ENCODE measurements around the gene ILF3. TPM values are rescaled to one million over a fixed set of nuclear protein-coding genes. Genes with fewer than 3 reads are reported as not detected.
A peak's percentile ranks its signal among the peaks of the same experiment; 100 is the strongest.

Gene ILF3
- total RNA-seq, 2 experiments from 2014 or later: 433 to 570 TPM

DNA sequence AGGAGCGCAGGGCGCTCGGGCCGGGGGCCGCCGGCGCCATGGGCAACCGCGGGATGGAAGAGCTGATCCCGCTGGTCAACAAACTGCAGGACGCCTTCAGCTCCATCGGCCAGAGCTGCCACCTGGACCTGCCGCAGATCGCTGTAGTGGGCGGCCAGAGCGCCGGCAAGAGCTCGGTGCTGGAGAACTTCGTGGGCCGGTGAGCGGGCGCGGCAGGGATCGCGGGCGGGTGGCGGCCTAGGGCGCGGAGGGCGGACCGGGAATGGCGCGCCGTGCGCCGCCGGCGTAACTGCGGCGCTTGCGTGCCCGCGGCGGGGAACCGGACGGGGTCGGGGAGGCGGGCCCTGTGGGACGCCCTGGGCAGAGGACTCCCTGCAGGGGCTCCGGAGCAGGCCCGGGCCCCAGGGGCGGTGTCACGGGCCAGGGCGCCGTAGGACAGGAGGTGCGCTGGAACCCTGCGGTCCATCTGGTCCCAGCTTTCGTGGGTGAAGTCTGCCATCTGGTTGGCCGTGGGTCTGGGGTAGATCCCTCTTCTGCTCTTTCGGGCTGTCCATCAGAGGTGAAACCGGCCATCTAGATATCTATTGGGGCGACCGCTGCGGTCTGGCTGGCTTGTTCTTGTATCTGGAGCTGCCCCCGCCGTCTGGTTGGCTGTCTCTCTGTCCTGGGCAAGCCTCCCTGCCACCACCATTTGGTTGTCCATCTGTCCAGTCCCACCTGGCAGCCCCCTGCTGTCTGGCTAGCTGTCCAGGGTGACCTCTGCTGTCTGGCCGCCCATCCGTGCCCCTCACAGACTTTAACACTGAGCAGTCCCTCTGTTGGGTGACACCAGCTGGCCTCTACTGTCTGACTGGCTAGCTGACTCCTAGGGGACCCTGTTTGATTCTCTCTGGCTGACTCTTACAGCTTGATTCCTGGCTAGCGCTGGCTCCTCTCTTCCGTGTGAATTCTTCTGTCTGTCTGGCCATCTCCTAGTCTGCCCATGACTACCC is 64.4 kb downstream of the ILF3 start:
- peak overlapping the region; percentile 97 for H3K4me3 Mint-ChIP-seq
- H3K4me1 Mint-ChIP-seq: peaks cover 47% of the 10 kb centered on the region
- peaks cover 8% of the 10 kb centered on the region for H3K36me3 Mint-ChIP-seq (ENCODE audit: low read depth)
- no peaks in the 10 kb centered on the region for H3K27me3 Mint-ChIP-seq
- no peak for ATAC-seq
- H3K27ac Mint-ChIP-seq: peak overlapping the region; percentile 89
- ChIA-PET CTCF (interaction anchor here (0.5 to 4.2 kb wide), 39 partner anchors 12 to 201 kb away, joined by 3 to 48 read pairs (median 5); partner anchors contain the start of genes QTRT1 and TMED1), POLR2A (interaction anchor here (0.7 to 3.4 kb wide), 8 partner anchors 12 to 146 kb away, joined by 3 to 21 read pairs (median 4); partner anchors contain the start of genes C19orf38, QTRT1 and TMED1)
- DNase-seq: peak; percentile 69
- intact Hi-C loops (cut with DNase I, micrococcal nuclease): loop anchor here (1.0 to 5.0 kb wide), 5 partner anchors 13 to 374 kb away; no protein-coding TSS in a partner anchor
- H3K9me3 Mint-ChIP-seq (ENCODE audit: low read depth): no peaks in the 10 kb centered on the region

DNA sequence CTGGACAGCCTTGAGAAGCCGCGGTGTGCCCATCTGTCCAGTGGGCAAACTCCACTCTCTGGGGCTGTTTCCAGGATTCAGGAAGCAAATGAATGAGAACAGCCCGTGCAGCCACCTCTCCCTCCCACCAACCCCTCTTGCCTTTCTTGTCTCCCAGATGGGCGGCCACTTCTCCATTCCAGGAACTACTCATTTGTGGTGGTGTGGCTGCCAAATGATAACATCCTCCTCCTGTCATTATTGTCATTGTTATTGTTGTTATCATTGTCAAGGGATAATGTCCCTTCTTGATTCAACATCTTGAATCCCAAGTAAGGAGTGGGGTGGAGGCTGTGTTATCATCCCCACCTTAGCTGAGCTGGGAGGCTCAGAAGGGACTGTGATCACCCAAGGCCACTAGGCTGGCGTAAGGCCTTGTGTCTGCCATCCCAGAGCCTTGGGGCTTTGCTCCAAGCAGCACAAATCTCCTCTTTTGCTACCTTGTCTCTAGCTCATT is 65.4 kb downstream of the ILF3 start:
- ChIA-PET CTCF (interaction anchor here (0.7 to 4.2 kb wide), 10 partner anchors 11 to 152 kb away, joined by 3 to 48 read pairs (median 4); partner anchors contain the start of genes QTRT1 and TMED1), POLR2A (interaction anchor here (0.6 to 0.7 kb wide), 3 partner anchors 9 to 32 kb away, joined by 3 read pairs; no protein-coding TSS in a partner anchor)
- Mint-ChIP-seq H3K27me3 (no peaks in the 10 kb centered on the region), H3K27ac (peak overlapping the region; percentile 69), H3K4me3 (peak overlapping the region; percentile 97), H3K36me3 (ENCODE audit: low read depth) (peaks cover 6% of the 10 kb centered on the region), H3K9me3 (ENCODE audit: low read depth) (no peaks in the 10 kb centered on the region), H3K4me1 (peaks cover 47% of the 10 kb centered on the region)
- DNase-seq (no peak), ATAC-seq (no peak)
- intact Hi-C loops (cut with DNase I, micrococcal nuclease): loop anchor here (1.0 to 5.0 kb wide), 3 partner anchors 98 to 373 kb away; no protein-coding TSS in a partner anchor

DNA sequence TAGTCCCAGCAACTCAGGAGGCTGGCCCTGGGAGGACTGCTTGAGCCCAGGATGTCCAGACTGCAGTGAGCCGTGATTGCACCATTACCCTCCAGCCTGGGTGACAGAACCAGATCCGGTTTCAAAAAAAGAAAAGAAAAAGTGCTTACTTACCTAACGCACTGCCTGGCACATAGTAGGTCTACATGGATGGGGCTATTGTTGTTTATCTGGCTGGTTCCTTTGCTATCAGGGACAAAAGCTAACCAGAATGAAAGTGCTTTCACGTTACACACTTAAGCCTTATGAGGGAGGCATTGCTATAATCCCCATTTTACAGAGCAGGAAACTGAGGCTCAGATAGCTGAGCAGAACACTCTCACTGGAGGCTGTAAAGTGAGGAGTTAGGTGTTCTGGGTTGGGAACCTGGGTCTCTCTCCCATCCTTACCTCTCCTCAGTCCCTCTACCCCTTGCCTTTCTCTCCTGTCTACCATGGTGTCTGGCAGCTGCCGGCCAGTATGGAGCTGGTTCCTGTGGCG is 66.5 kb downstream of the ILF3 start:
- H3K4me1 Mint-ChIP-seq: peaks cover 52% of the 10 kb centered on the region
- H3K27me3 Mint-ChIP-seq: no peaks in the 10 kb centered on the region
- no peak for DNase-seq
- no peak overlapping the region for H3K27ac Mint-ChIP-seq
- peaks cover 9% of the 10 kb centered on the region for H3K36me3 Mint-ChIP-seq (ENCODE audit: low read depth)
- intact Hi-C loops (cut with DNase I, micrococcal nuclease): no loop called here
- H3K4me3 Mint-ChIP-seq: no peak overlapping the region
- ATAC-seq: no peak
- no peaks in the 10 kb centered on the region for H3K9me3 Mint-ChIP-seq (ENCODE audit: low read depth)
- ChIA-PET POLR2A (no interaction called here), CTCF (interaction anchor here (0.6 to 2.0 kb wide), 7 partner anchors 10 to 215 kb away, joined by 3 to 9 read pairs (median 4); partner anchors contain the start of gene TMED1)

DNA sequence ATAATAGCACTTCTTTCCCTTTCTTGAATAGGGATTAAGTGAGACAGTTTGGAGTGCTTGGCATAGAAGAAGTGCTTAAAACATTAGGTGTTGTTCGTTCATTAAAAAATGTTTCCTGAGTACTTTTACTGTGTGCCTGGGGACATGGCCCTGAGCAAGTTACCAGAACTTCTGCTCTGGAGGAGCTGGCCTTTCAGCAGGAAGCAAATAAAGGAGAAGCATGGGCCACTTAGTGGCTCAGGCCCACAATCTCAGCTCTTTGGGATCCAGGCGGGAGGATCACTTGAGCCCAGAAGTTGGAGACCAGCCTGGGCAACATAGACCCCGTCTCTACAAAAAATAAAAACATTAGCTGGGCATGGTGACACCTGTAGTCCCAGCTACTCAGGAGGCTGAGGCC is 69.4 kb downstream of the ILF3 start:
- POLR2A ChIA-PET: no interaction called here
- Mint-ChIP-seq H3K36me3 (ENCODE audit: low read depth) (peaks cover 24% of the 10 kb centered on the region), H3K4me1 (peaks cover 64% of the 10 kb centered on the region), H3K4me3 (no peak overlapping the region), H3K9me3 (ENCODE audit: low read depth) (no peaks in the 10 kb centered on the region), H3K27me3 (no peaks in the 10 kb centered on the region), H3K27ac (no peak overlapping the region)
- DNase-seq (no peak), ATAC-seq (no peak)
- CTCF ChIA-PET: interaction anchor here (0.7 kb wide), 1 partner anchor 217 kb away, joined by 5 read pairs; no protein-coding TSS in a partner anchor
- intact Hi-C loops (cut with DNase I, micrococcal nuclease): no loop called here

DNA sequence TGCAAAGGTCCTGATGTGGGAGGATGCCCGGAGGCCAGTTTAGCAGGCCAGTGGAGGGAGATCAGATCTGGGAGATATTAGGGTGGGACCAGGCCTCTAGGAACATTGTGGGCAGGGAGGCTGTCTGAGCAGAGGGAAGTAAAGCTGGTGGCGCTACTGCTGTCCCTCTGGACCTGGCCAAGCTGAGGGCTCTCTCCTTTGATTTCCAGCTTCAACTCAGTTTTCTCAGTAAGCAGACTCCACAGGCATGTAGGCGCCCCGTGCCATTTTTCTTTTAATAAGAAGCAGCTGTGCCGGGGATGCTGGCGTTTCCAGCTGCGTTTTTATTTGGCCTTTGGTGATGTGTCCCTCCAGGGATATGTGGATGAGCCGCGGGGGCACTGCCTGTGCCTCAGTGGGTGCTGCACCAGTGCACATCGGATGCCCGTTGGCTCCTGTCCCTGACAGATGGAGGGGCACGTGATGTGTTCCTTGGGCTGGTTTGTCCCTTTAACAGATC is 70.5 kb downstream of the ILF3 start:
- ATAC-seq (no peak), DNase-seq (no peak)
- Mint-ChIP-seq H3K9me3 (ENCODE audit: low read depth) (no peaks in the 10 kb centered on the region), H3K27me3 (no peaks in the 10 kb centered on the region), H3K4me1 (peaks cover 63% of the 10 kb centered on the region), H3K27ac (no peak overlapping the region), H3K36me3 (ENCODE audit: low read depth) (peaks cover 24% of the 10 kb centered on the region), H3K4me3 (no peak overlapping the region)
- CTCF ChIA-PET: interaction anchor here (0.9 kb wide), 1 partner anchor 28 kb away, joined by 3 read pairs; no protein-coding TSS in a partner anchor
- intact Hi-C loops (cut with DNase I, micrococcal nuclease): no loop called here
- POLR2A ChIA-PET: no interaction called here

DNA sequence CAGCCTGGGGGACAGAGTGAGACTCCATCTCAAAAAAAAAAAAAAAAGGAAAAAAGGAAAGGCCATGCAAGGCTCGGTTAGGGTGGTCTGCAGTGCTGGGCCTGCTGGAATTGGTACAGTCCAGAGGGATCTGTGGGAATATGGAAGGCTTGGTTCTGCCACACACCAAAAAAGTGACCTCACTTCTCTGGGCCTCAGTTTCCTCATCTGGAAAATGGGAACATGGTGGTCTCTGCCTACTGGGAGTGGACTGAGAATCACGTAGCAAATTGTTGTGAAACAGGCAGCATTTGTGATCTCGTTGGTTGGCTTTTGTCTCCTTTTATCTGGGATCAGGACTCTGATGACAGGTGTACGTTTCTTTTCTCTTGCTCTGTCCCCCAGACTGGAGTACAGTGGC is 71.3 kb downstream of the ILF3 start:
- DNase-seq (no peak), ATAC-seq (no peak)
- Mint-ChIP-seq H3K4me3 (no peak overlapping the region), H3K9me3 (ENCODE audit: low read depth) (no peaks in the 10 kb centered on the region), H3K4me1 (peaks cover 64% of the 10 kb centered on the region), H3K36me3 (ENCODE audit: low read depth) (peaks cover 24% of the 10 kb centered on the region), H3K27ac (no peak overlapping the region), H3K27me3 (no peaks in the 10 kb centered on the region)
- CTCF ChIA-PET: interaction anchor here (0.9 kb wide), 1 partner anchor 27 kb away, joined by 3 read pairs; no protein-coding TSS in a partner anchor
- POLR2A ChIA-PET: no interaction called here
- intact Hi-C loops (cut with DNase I, micrococcal nuclease): no loop called here

DNA sequence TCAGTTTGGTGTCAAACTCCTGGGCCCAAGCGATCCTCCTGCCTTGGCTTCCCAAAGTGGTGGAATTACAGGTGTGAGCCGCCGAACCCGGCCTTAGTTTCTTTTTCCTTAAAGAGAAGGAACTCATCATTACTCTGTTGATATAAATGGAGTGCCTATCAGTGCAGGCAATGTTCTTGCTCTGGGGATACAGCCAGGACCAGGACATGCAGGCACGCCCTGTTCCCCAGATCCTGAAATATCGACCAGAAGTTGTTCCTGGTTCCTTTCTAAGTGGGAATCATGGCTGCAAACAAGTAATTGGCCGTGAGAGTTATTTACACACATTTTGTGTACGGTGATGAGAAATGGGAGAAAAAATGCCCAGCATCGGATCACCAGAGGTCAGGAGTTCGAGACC is 72.1 kb downstream of the ILF3 start:
- no peaks in the 10 kb centered on the region for H3K9me3 Mint-ChIP-seq (ENCODE audit: low read depth)
- DNase-seq (no peak), ATAC-seq (no peak)
- ChIA-PET POLR2A (no interaction called here), CTCF (interaction anchor here (1.9 to 2.2 kb wide), 2 partner anchors 25 to 138 kb away, joined by 6 to 7 read pairs; partner anchors contain the start of gene QTRT1)
- peaks cover 23% of the 10 kb centered on the region for H3K36me3 Mint-ChIP-seq (ENCODE audit: low read depth)
- H3K27me3 Mint-ChIP-seq: no peaks in the 10 kb centered on the region
- no peak overlapping the region for H3K4me3 Mint-ChIP-seq
- intact Hi-C loops (cut with DNase I, micrococcal nuclease): no loop called here
- peak overlapping the region; percentile 37 for H3K27ac Mint-ChIP-seq
- H3K4me1 Mint-ChIP-seq: peaks cover 63% of the 10 kb centered on the region

DNA sequence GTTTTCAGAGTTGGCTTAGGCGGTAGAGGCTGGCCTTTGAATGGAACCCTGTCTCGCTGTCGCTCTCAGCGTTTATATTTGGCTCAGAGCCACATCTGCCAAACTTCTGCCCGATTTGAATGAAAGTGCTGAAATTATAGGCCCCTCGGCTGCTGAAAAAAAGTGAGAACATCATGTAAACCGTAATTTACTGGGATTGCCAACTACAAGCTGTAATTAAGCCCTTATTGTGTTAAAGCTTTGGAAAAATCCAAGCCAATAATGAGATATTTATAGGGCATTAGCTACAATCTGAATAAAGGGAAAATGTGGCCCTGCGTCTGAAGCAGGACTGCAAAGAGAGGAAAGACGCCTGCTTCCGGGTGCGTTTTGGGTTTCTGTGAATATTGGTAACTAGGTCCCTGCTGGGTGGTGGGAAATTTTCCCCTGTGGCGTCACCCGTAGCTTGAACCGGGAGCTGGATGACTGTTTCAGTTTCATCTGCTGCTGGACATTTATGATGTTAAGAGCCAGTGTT is 73.6 kb downstream of the ILF3 start:
- H3K9me3 Mint-ChIP-seq (ENCODE audit: low read depth): no peaks in the 10 kb centered on the region
- ATAC-seq: no peak

DNA sequence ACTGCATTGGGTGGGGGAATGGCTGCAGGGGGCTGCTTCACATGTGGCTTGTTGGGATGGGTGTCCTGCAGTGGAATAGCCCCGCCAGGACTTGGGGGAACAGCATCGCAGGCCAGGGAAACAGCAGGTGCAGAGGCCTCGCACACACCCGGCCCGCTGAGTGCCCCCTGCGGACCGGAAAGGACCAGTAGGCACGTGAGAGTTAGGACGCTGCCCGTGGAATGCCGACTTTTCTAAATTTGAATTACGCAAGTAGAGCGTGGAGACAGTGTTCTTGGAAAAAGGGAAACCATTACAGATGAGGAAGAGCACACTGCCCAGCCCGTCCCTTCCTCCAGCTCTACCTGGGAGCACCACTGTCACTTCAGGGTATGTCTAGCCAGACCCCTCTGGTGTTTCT is 75.3 kb downstream of the ILF3 start:
- Mint-ChIP-seq H3K27me3 (no peaks in the 10 kb centered on the region), H3K9me3 (ENCODE audit: low read depth) (no peaks in the 10 kb centered on the region), H3K27ac (no peak overlapping the region), H3K4me1 (peaks cover 55% of the 10 kb centered on the region), H3K4me3 (no peak overlapping the region), H3K36me3 (ENCODE audit: low read depth) (peaks cover 19% of the 10 kb centered on the region)
- DNase-seq: no peak
- CTCF ChIA-PET: no interaction called here
- ATAC-seq: no peak
- intact Hi-C loops (cut with DNase I, micrococcal nuclease): no loop called here
- POLR2A ChIA-PET: no interaction called here

More for the DNA sequence above, 73.6 kb downstream of the ILF3 start:
- intact Hi-C loops (cut with DNase I, micrococcal nuclease): no loop called here
- CTCF ChIA-PET: interaction anchor here (0.9 to 2.2 kb wide), 3 partner anchors 26 to 208 kb away, joined by 3 to 7 read pairs (median 6); partner anchors contain the start of gene QTRT1
- no peak for DNase-seq
- H3K27me3 Mint-ChIP-seq: no peaks in the 10 kb centered on the region
- no peak overlapping the region for H3K4me3 Mint-ChIP-seq
- H3K27ac Mint-ChIP-seq: peak overlapping the region; percentile 37
- H3K36me3 Mint-ChIP-seq (ENCODE audit: low read depth): peaks cover 23% of the 10 kb centered on the region
- POLR2A ChIA-PET: interaction anchor here (0.5 kb wide), 1 partner anchor 16 kb away, joined by 4 read pairs; no protein-coding TSS in a partner anchor
- H3K4me1 Mint-ChIP-seq: peaks cover 59% of the 10 kb centered on the region

DNA sequence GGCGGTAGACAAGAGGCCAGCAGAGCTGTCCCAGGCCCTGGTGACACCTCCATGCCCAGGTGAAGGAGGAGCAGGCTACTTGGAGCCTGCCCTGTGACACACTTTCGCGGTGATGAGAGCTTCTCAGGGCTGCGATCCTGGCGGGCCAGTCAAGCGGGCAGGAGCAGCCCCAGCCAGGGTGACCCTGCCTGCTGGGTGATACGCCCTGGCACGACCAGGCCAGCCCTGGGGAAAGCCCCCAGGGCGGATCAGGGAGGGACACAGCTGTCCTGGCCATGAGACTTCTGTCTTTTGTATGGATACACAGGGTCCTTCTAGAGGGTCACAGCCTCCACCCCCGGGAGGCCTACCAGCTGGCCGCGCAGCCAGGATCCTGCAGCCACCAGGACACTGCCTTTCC is 76.8 kb downstream of the ILF3 start:
- Mint-ChIP-seq H3K27ac (peak overlapping the region; percentile 87), H3K36me3 (ENCODE audit: low read depth) (peaks cover 15% of the 10 kb centered on the region), H3K4me1 (peaks cover 53% of the 10 kb centered on the region), H3K4me3 (no peak overlapping the region), H3K9me3 (ENCODE audit: low read depth) (no peaks in the 10 kb centered on the region), H3K27me3 (no peaks in the 10 kb centered on the region)
- no peak for ATAC-seq
- no peak for DNase-seq
- ChIA-PET CTCF (interaction anchor here (0.8 to 1.1 kb wide), 4 partner anchors 10 to 28 kb away, joined by 3 read pairs; no protein-coding TSS in a partner anchor), POLR2A (interaction anchor here (0.6 to 1.2 kb wide), 5 partner anchors 13 to 494 kb away, joined by 3 to 5 read pairs (median 4); partner anchors contain the start of genes DNM2 and TMED1)
- intact Hi-C loops (cut with DNase I, micrococcal nuclease): loop anchor here (1.0 kb wide), 3 partner anchors 13 to 28 kb away; partner anchors contain the start of gene DNM2 (in 1 of the 2)

Data from activated CD4-positive, alpha-beta T cell treated with anti-CD3 and anti-CD28 coated beads for 36 hours (primary cell).